Measurements from ENCODE around the gene TP53TG5. TPM values are rescaled to one million over a fixed set of nuclear protein-coding genes. Genes with fewer than 3 reads are reported as not detected.

TP53TG5 gene
- total RNA-seq, 4 donors from 2014 or later, result not detected

DNA sequence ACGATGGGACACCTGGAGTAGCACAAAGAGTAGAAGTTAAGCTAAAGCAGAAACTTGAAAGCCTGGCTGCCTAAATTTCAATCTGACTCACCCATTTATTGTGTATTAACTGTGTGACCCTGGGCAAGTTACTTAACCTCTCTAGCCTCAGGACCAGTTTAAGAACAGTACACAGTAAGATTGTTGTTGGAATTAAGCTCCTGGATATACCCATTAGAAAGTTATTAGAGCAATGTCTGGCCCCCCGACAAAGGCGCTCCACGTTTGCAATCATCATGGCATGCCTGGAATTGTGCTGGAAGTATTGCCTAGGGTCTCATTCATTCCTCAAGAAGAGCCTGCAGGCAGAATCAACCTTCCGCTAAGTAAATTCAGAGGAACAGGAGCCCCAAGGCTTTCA, 31.3 kb downstream of the TP53TG5 start:
- H3K9me3 ChIP-seq, result no peaks in the 10 kb centered on the region
- intact Hi-C loops (cut with DNase I; ENCODE audit: low total_unique reads), result no loop called here

DNA sequence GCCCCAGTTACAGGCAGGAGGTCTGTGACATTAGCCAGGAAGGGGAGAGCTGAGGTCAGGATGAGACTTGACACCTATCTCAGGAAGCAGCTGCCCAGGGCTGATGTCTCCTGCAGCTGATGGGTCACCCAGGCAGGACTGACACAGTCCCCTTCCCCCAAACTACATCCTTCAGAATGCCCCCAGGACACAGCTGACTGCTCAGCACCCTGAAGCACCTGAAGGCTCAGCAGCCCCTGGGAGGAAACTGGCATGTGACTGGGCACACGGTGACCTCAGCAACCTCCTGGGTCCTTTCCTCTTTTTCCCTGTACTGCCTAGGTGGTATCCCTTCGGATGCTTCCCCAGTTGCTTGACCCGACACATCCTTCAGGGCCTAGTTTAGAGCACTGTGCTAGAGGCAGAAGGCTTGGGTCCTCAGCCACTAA, 31.8 kb downstream of the TP53TG5 start:
- ATAC-seq (peak; percentile 35 to 43), DNase-seq (peak; percentile 76 to 89)
- TF ChIP-seq, protein P1, sequence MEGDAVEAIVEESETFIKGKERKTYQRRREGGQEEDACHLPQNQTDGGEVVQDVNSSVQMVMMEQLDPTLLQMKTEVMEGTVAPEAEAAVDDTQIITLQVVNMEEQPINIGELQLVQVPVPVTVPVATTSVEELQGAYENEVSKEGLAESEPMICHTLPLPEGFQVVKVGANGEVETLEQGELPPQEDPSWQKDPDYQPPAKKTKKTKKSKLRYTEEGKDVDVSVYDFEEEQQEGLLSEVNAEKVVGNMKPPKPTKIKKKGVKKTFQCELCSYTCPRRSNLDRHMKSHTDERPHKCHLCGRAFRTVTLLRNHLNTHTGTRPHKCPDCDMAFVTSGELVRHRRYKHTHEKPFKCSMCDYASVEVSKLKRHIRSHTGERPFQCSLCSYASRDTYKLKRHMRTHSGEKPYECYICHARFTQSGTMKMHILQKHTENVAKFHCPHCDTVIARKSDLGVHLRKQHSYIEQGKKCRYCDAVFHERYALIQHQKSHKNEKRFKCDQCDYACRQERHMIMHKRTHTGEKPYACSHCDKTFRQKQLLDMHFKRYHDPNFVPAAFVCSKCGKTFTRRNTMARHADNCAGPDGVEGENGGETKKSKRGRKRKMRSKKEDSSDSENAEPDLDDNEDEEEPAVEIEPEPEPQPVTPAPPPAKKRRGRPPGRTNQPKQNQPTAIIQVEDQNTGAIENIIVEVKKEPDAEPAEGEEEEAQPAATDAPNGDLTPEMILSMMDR (IDR thresholded peaks at IDR 0.05 in 4 of 5, conservative IDR thresholded peaks at IDR 0.05 in 1 of 5), result no peak
- peak; percentile 64 to 78 for TF ChIP-seq POLR2A (IDR thresholded peaks at IDR 0.05)
- no peaks in the 10 kb centered on the region for H3K36me3 ChIP-seq
- in situ Hi-C loops (cut with MboI; ENCODE audit: low sequenced_read_pairs in 4 of 4), result loop anchor here in 2 of 4 donors (25.0 kb wide), 2 partner anchors 1134 to 1159 kb away; partner anchors contain the start of genes JPH2 (in 1 of the 2) and OSER1 (in 1 of the 2)
- no peaks in the 10 kb centered on the region for H3K9me3 ChIP-seq
- peak overlapping the region; percentile 90 to 100 (median 98) for H3K27ac ChIP-seq
- H3K27me3 ChIP-seq, result no peaks in the 10 kb centered on the region
- H3K4me3 ChIP-seq, result peak overlapping the region; percentile 60 to 97 (median 91)
- peaks cover 37 to 61% of the 10 kb centered on the region in 2 donors for H3K4me1 ChIP-seq
- intact Hi-C loops (cut with DNase I; ENCODE audit: low total_unique reads), result no loop called here

More for the DNA sequence above, 31.3 kb downstream of the TP53TG5 start:
- DNase-seq, result no peak
- Histone ChIP-seq H3K4me3 (peak overlapping the region; percentile 60 to 97 (median 91)), H3K36me3 (no peaks in the 10 kb centered on the region), H3K27me3 (no peaks in the 10 kb centered on the region), H3K4me1 (peaks cover 32 to 55% of the 10 kb centered on the region in 2 donors), H3K27ac (peak overlapping the region; percentile 90 to 100 (median 98))
- in situ Hi-C loops (cut with MboI; ENCODE audit: low sequenced_read_pairs in 4 of 4), result loop anchor here in 2 of 4 donors (25.0 kb wide), 2 partner anchors 1135 to 1160 kb away; partner anchors contain the start of genes JPH2 (in 1 of the 2) and OSER1 (in 1 of the 2)
- ATAC-seq, result no peak
- no peak for TF ChIP-seq POLR2A (IDR thresholded peaks at IDR 0.05)
- TF ChIP-seq, protein P1 (IDR thresholded peaks at IDR 0.05 in 4 of 5, conservative IDR thresholded peaks at IDR 0.05 in 1 of 5), result no peak

DNA sequence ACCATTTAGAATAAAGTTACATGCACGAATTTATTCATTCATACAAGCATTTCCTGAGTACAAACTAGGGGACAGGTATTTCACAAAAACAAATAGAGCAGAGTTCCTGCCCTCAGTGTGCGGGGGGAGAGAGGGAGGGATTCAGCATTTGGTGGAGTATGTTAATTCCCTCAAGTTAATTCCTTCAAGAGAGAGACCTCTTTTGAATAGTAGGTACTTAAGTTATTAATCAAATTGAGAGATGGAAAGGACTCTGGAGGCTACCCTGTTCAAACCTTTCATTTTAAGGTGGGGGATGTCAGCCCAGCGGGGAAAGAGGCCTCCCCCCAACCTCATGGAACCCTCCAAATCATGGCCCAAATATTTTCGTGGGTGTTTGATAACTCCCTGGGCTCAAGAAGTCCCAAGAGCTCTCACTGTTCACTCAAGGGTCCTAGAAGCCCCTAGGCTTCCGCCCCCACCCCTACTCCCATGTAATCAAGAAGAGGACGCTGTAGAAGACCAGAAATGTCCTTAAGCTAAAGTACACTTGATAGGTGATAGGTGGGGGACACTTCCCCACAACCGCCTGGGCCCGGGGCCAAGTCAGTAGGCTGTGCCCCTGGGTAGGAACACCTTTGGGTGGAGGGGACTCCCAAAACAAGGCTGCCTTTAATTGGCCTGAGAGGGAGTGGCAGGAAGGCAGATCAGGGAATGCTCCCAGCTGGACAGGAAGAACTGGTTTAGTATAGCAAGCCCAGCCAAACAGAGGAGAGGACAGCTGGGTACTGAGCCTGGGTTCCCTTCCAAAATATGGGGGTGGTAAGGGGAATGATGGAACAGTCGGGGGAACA, 32.8 kb downstream of the TP53TG5 start:
- intact Hi-C loops (cut with DNase I; ENCODE audit: low total_unique reads) (no loop called here), in situ Hi-C loops (cut with MboI; ENCODE audit: low sequenced_read_pairs in 4 of 4) (loop anchor here in 2 of 4 donors (25.0 kb wide), 2 partner anchors 1133 to 1158 kb away; partner anchors contain the start of genes JPH2 (in 1 of the 2) and OSER1 (in 1 of the 2))
- TF ChIP-seq, protein P1 (IDR thresholded peaks at IDR 0.05 in 4 of 5, conservative IDR thresholded peaks at IDR 0.05 in 1 of 5), result no peak
- TF ChIP-seq POLR2A (IDR thresholded peaks at IDR 0.05), result no peak
- H3K27me3 ChIP-seq, result no peaks in the 10 kb centered on the region
- peak overlapping the region; percentile 53 to 97 (median 78) for H3K4me3 ChIP-seq
- peak; percentile 15 to 21 for ATAC-seq
- DNase-seq, result peak; percentile 51 to 79
- H3K4me1 ChIP-seq, result peaks cover 47 to 70% of the 10 kb centered on the region in 2 donors
- peak overlapping the region; percentile 90 to 100 (median 98) for H3K27ac ChIP-seq
- no peaks in the 10 kb centered on the region for H3K9me3 ChIP-seq
- no peaks in the 10 kb centered on the region for H3K36me3 ChIP-seq

DNA sequence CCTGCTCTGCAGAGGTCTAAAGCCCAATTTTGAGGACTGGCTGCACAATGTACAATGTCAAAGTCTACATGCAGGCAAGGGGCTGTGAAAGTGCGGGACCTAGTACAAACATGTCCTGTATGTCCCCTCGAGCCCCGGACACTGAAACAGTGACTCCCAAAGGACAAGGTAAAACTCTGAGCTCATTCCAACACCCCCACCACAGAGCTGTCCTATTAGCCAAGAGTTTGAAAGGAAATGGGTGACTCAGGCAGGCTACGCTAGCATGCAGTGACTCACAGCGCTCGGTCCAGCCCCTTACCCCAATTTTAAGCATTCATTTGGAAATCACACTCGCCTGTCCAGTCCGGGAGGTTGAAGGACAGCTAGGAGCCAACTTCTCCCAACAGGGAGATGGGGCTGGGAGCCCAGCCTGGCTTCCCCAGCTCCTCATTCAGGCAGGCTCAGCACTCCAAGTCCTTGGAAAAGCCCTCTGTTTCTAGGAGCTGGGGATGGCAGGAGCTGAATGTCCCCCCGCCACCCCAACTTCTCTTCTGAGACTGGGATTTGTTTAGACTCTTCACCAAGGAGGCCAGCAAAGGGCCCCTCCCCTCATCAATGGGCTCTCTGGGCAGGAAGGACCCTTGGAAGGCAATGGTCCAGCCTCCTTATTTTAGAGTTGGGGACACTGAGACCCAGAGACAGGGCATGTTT, 33.8 kb downstream of the TP53TG5 start:
- DNase-seq (peak; percentile 64 to 91), ATAC-seq (peak; percentile 33 to 42)
- in situ Hi-C loops (cut with MboI; ENCODE audit: low sequenced_read_pairs in 4 of 4), result loop anchor here in 2 of 4 donors (25.0 kb wide), 2 partner anchors 1132 to 1157 kb away; partner anchors contain the start of genes JPH2 (in 1 of the 2) and OSER1 (in 1 of the 2)
- Histone ChIP-seq H3K4me1 (peaks cover 57 to 81% of the 10 kb centered on the region in 2 donors), H3K27ac (peak overlapping the region; percentile 90 to 100 (median 98)), H3K4me3 (peak overlapping the region; percentile 53 to 97 (median 78)), H3K9me3 (no peaks in the 10 kb centered on the region), H3K27me3 (no peaks in the 10 kb centered on the region), H3K36me3 (no peaks in the 10 kb centered on the region)
- TF ChIP-seq POLR2A (IDR thresholded peaks at IDR 0.05), result peak; percentile 88 to 93
- TF ChIP-seq, protein P1 (IDR thresholded peaks at IDR 0.05 in 4 of 5, conservative IDR thresholded peaks at IDR 0.05 in 1 of 5), result no peak
- intact Hi-C loops (cut with DNase I; ENCODE audit: low total_unique reads), result no loop called here

Measured in gastrocnemius medialis (tissue), 4 donors.